PC-3 (cell line): ENCODE measurements around the gene ILF2. TPM values are rescaled to one million over a fixed set of nuclear protein-coding genes. Genes with fewer than 3 reads are reported as not detected.

ENCODE experiments used
- ATAC-seq: fragments of 200-7000 bp; cut with Tn5 transposase; 2 replicates; pipeline ENCODE4 v1.9.1; 2020; ENCODE audit warnings: mild to moderate bottlenecking, moderate library complexity
- BruUV-seq: library from RNA; stranded (reverse); fragments of 400-500 nt; replicated peaks from 2 replicates; lab custom pipeline; 2021; lab: Mats Ljungman, UMichigan
- CTCF ChIA-PET: fragments of 300-600 bp; sonication (Branson Sonifier 250); formaldehyde crosslinking; loops from one replicate; lab custom pipeline; 2022; ENCODE audit warnings: antibody characterized with exemption; lab: Charles Lee
- POLR2A ChIA-PET: fragments of 300-600 bp; sonication (Branson Sonifier 250); formaldehyde crosslinking; loops from one replicate; lab custom pipeline; 2022; ENCODE audit warnings: antibody characterized with exemption; ENCODE audit not compliant: unreplicated experiment; lab: Charles Lee
- DNase-seq: peaks from one replicate; pipeline ENCODE4 v3.0.0-alpha.2; 2015
- H2AFZ ChIP-seq: fragments of 300-600 bp; sonication (generic); 2 replicates; pipeline ENCODE4 v1.6.0; 2016; ENCODE audit warnings: antibody characterized with exemption, low read length
- H3F3A ChIP-seq: fragments of 300-600 bp; sonication (generic); one replicate; pipeline ENCODE4 v1.6.0; 2017; ENCODE audit warnings: antibody characterized with exemption, low read length, control low read depth, mild to moderate bottlenecking; ENCODE audit not compliant: unreplicated experiment
- H3K27ac ChIP-seq: fragments of 300-600 bp; sonication (generic); 2 replicates; pipeline ENCODE4 v1.5.1; 2016; ENCODE audit warnings: mild to moderate bottlenecking, low read length
- H3K27me3 ChIP-seq: fragments of 300-600 bp; sonication (generic); 2 replicates; pipeline ENCODE4 v1.6.1; 2016; ENCODE audit warnings: low read length, mixed read lengths
- H3K36me3 ChIP-seq: fragments of 300-600 bp; sonication (generic); 2 replicates; pipeline ENCODE4 v1.6.1; 2016; ENCODE audit warnings: low read depth, mixed run types, low read length, mixed read lengths
- H3K4me1 ChIP-seq: fragments of 300-600 bp; sonication (generic); 2 replicates; pipeline ENCODE4 v1.5.1; 2016; ENCODE audit warnings: low read length; ENCODE audit not compliant: insufficient read depth
- H3K4me2 ChIP-seq: fragments of 300-600 bp; sonication (generic); 2 replicates; pipeline ENCODE4 v1.6.0; 2016; ENCODE audit warnings: low read length
- H3K4me3 ChIP-seq: fragments of 300-600 bp; sonication (generic); 2 replicates; pipeline ENCODE4 v1.5.1; 2016; ENCODE audit warnings: mild to moderate bottlenecking, low read length, mixed read lengths
- H3K79me2 ChIP-seq: fragments of 300-600 bp; sonication (generic); 2 replicates; pipeline ENCODE4 v1.6.1; 2017; ENCODE audit warnings: low read length, mixed read lengths
- H3K9ac ChIP-seq: fragments of 300-600 bp; sonication (generic); 2 replicates; pipeline ENCODE4 v1.6.0; 2016; ENCODE audit warnings: mild to moderate bottlenecking, low read length
- H3K9me2 ChIP-seq: fragments of 300-600 bp; sonication (generic); replicated peaks from 2 replicates; pipeline ENCODE4 v1.6.1; 2016; ENCODE audit warnings: mixed run types, low read length, mixed read lengths
- H3K9me3 ChIP-seq: fragments of 300-600 bp; sonication (generic); 2 replicates; pipeline ENCODE4 v1.6.1; 2016; ENCODE audit warnings: low read length, mixed read lengths
- H4K20me1 ChIP-seq: fragments of 300-600 bp; sonication (generic); 2 replicates; pipeline ENCODE4 v1.6.1; 2016; ENCODE audit warnings: low read length, mixed read lengths
- CTCF ChIP-seq: fragments of 300-600 bp; sonication (generic); conservative IDR thresholded peaks from 2 replicates; pipeline ENCODE4 v1.5.1; 2017; ENCODE audit warnings: antibody characterized with exemption, low read depth, mild to moderate bottlenecking, low read length
- EZH2 ChIP-seq: fragments of 300-600 bp; sonication (generic); IDR thresholded peaks from one replicate; pipeline ENCODE4 v1.6.1; 2017; ENCODE audit warnings: antibody characterized with exemption, mild to moderate bottlenecking, low read length; ENCODE audit not compliant: unreplicated experiment
- EZH2phosphoT487 ChIP-seq: fragments of 300-600 bp; sonication (generic); IDR thresholded peaks from 2 replicates; pipeline ENCODE4 v1.6.1; 2018; ENCODE audit warnings: mild to moderate bottlenecking, antibody characterized with exemption, low read length, borderline replicate concordance
- intact Hi-C: fragments of 100-400 bp; cut with micrococcal nuclease; formaldehyde crosslinking; loops from 2 replicates; pipeline ENCODE4 v1.9.0; 2023
- total RNA-seq: library from RNA; depleted of rRNA; stranded (reverse); fragments of >200 nt; gene quantifications from 2 replicates; pipeline ENCODE4 v1.2.3, GENCODE V29; 2014

Gene ILF2
- total RNA-seq, 1 experiment from 2014 or later = 439 TPM

- H2AFZ ChIP-seq = no peak overlapping the region
- no peaks in the 10 kb centered on the region for H3K79me2 ChIP-seq
- no peaks in the 10 kb centered on the region for H3K9me2 ChIP-seq
- no peak overlapping the region for H3K9ac ChIP-seq
- intact Hi-C loops = no loop called here
- H3K27ac ChIP-seq = no peak overlapping the region
- H3K27me3 ChIP-seq = no peaks in the 10 kb centered on the region
- H3K9me3 ChIP-seq = no peaks in the 10 kb centered on the region
- no peaks in the 10 kb centered on the region for H3K36me3 ChIP-seq
- no TSS peak for BruUV-seq
- POLR2A ChIA-PET = no interaction called here
- CTCF ChIA-PET = no interaction called here
- TF ChIP-seq EZH2 (no peak), EZH2phosphoT487 (no peak), CTCF (no peak)
- no peak overlapping the region for H3K4me3 ChIP-seq
- DNase-seq (peak; percentile 66), ATAC-seq (no peak; the same call in 1 of the 2 replicates)
- no peaks in the 10 kb centered on the region for H3F3A ChIP-seq
- H3K4me1 ChIP-seq = peaks cover 16% of the 10 kb centered on the region
- H3K4me2 ChIP-seq = peak overlapping the region; percentile 18; the same call in 1 of the 2 replicates
- H4K20me1 ChIP-seq = no peaks in the 10 kb centered on the region
Observed at GRCh38 chr1:153652805-153653500, 17.8 kb downstream of the ILF2 start.

GRCh38 chr1:153651771-153652170, 19.0 kb downstream of the ILF2 start:
- BruUV-seq = no TSS peak
- Histone ChIP-seq H3K9me3 (no peaks in the 10 kb centered on the region), H4K20me1 (no peaks in the 10 kb centered on the region), H3K4me1 (peaks cover 14% of the 10 kb centered on the region), H3F3A (peaks cover 1% of the 10 kb centered on the region), H3K9me2 (no peaks in the 10 kb centered on the region), H2AFZ (no peak overlapping the region), H3K4me2 (no peak overlapping the region), H3K79me2 (no peaks in the 10 kb centered on the region), H3K36me3 (0 out of 2 replicates have a peak, but pooled peaks cover 1% of the 10 kb centered on the region), H3K27ac (no peak overlapping the region), H3K27me3 (no peaks in the 10 kb centered on the region), H3K4me3 (no peak overlapping the region), H3K9ac (no peak overlapping the region)
- CTCF ChIA-PET = no interaction called here
- intact Hi-C loops = no loop called here
- no peak for DNase-seq
- TF ChIP-seq CTCF (no peak), EZH2phosphoT487 (no peak), EZH2 (no peak)
- ATAC-seq = no peak
- POLR2A ChIA-PET = interaction anchor here (0.6 kb wide), 1 partner anchor 17 kb away, joined by 3 read pairs; no protein-coding TSS in a partner anchor

GRCh38 chr1:153649863-153650235, 20.9 kb downstream of the ILF2 start:
- intact Hi-C loops = no loop called here
- ATAC-seq (peak; percentile 76), DNase-seq (peak; percentile 76)
- BruUV-seq = no TSS peak
- no peak overlapping the region for H3K9ac ChIP-seq
- H4K20me1 ChIP-seq = 0 out of 2 replicates have a peak, but pooled peaks cover 5% of the 10 kb centered on the region
- peaks cover 13% of the 10 kb centered on the region for H3F3A ChIP-seq
- no peak overlapping the region for H3K27ac ChIP-seq
- H3K9me2 ChIP-seq = no peaks in the 10 kb centered on the region
- H3K4me1 ChIP-seq = peaks cover 14% of the 10 kb centered on the region
- H3K27me3 ChIP-seq = no peaks in the 10 kb centered on the region
- no peak overlapping the region for H3K4me3 ChIP-seq
- H3K79me2 ChIP-seq = no peaks in the 10 kb centered on the region
- no peak for TF ChIP-seq EZH2
- no peak for TF ChIP-seq CTCF
- no peak for TF ChIP-seq EZH2phosphoT487
- peaks cover 18% of the 10 kb centered on the region for H3K36me3 ChIP-seq
- H2AFZ ChIP-seq = no peak overlapping the region
- POLR2A ChIA-PET = interaction anchor here (0.6 to 1.4 kb wide), 2 partner anchors 14 to 16 kb away, joined by 3 to 10 read pairs; partner anchors contain the start of gene CHTOP
- no peak overlapping the region for H3K4me2 ChIP-seq
- CTCF ChIA-PET = no interaction called here
- H3K9me3 ChIP-seq = no peaks in the 10 kb centered on the region
